Endothelial cell of umbilical vein (primary cell): ENCODE data around the gene GTF3C6. TPM values are rescaled to one million over a fixed set of nuclear protein-coding genes. Genes with fewer than 3 reads are reported as not detected.

Experiments
- BruUV-seq: library from RNA; stranded (reverse); fragments of 400-500 nt; replicated peaks from 2 replicates; lab custom pipeline; 2021; lab: Mats Ljungman, UMichigan
- CTCF ChIA-PET: fragments of 300-600, 350-600 bp; sonication (Branson Sonifier 250); formaldehyde crosslinking; loops from one replicate; lab custom pipeline; 2021; ENCODE audit warnings: antibody characterized with exemption, inconsistent platforms; lab: Charles Lee
- POLR2A ChIA-PET: fragments of 300-600, 350-600 bp; sonication (Branson Sonifier 250); formaldehyde crosslinking; loops from one replicate; lab custom pipeline; 2021; ENCODE audit warnings: antibody characterized with exemption, inconsistent platforms; lab: Charles Lee
- DNase-seq: peaks from one replicate; pipeline ENCODE4 v3.0.0-alpha.2; 2011; ENCODE audit warnings: low read depth, low spot score
- FAIRE-seq: peaks from 2 replicates; lab custom pipeline; 2011; peaks lifted over from hg19 to GRCh38; lab: Jason Lieb, UNC
- H2AFZ ChIP-seq: 2 replicates; pipeline ENCODE4 v1.6.0; 2012; ENCODE audit warnings: low read depth, low read length, control low read depth, inconsistent platforms
- H3K27ac ChIP-seq: 2 replicates; pipeline ENCODE4 v1.5.1; 2011; ENCODE audit warnings: low read depth, mild to moderate bottlenecking, control low read depth, low read length, moderate library complexity; ENCODE audit not compliant: insufficient read depth
- H3K27me3 ChIP-seq, 2 experiments: 2 replicates each; pipeline versions ENCODE4 v1.6.0 to v1.6.1; 2011; ENCODE audit warnings: low read length in 2 of 2, mixed read lengths in 1 of 2; ENCODE audit not compliant: control insufficient read depth in 2 of 2, insufficient read depth in 2 of 2
- H3K36me3 ChIP-seq, 2 experiments: 2 replicates in 1 of 2; 3 replicates in 1 of 2; pipeline ENCODE4 v1.5.1; 2011; ENCODE audit warnings: low read length in 2 of 2, mild to moderate bottlenecking in 1 of 2, moderate library complexity in 1 of 2; ENCODE audit not compliant: control insufficient read depth in 2 of 2, insufficient read depth in 2 of 2; ENCODE audit errors: extremely low read depth in 1 of 2
- H3K4me1 ChIP-seq: 3 replicates; pipeline ENCODE4 v1.5.1; 2011; ENCODE audit warnings: mild to moderate bottlenecking, low read length; ENCODE audit not compliant: control insufficient read depth, insufficient read depth; ENCODE audit errors: extremely low read depth
- H3K4me2 ChIP-seq: 2 replicates; pipeline ENCODE4 v1.6.1; 2011; ENCODE audit warnings: low read length, control low read depth, mixed read lengths; ENCODE audit not compliant: insufficient read depth
- H3K4me3 ChIP-seq, 3 experiments: fragments of 200-600 bp in 1 of 3; sonication (generic), shearing (Covaris generic) in 1 of 3; replicated peaks in 1 of 3; 2 replicates each; pipeline ENCODE4 v1.5.1; 2011 to 2016; ENCODE audit warnings: control low read depth in 3 of 3, low read length in 3 of 3, mild to moderate bottlenecking in 2 of 3, inconsistent platforms in 1 of 3, low read depth in 1 of 3, moderate library complexity in 1 of 3; ENCODE audit not compliant: insufficient read depth in 1 of 3
- H3K79me2 ChIP-seq: 2 replicates; pipeline ENCODE4 v1.6.0; 2012; ENCODE audit warnings: low read length, inconsistent platforms; ENCODE audit not compliant: control insufficient read depth, insufficient read depth
- H3K9ac ChIP-seq: replicated peaks from 2 replicates; pipeline ENCODE3; 2011; ENCODE audit warnings: low read length, control low read depth; ENCODE audit not compliant: insufficient read depth; ENCODE audit errors: extremely low read depth
- H3K9me1 ChIP-seq: replicated peaks from 3 replicates; pipeline ENCODE4 v1.6.0; 2011; ENCODE audit warnings: mild to moderate bottlenecking, low read length; ENCODE audit not compliant: control insufficient read depth, insufficient read depth; ENCODE audit errors: extremely low read depth
- H3K9me3 ChIP-seq: replicated peaks from 2 replicates; pipeline ENCODE4 v1.5.1; 2012; ENCODE audit warnings: low read length, inconsistent platforms; ENCODE audit not compliant: control insufficient read depth, insufficient read depth
- H4K20me1 ChIP-seq: replicated peaks from 2 replicates; pipeline ENCODE3; 2011; ENCODE audit warnings: mild to moderate bottlenecking, low read length; ENCODE audit not compliant: control insufficient read depth, insufficient read depth; ENCODE audit errors: extremely low read depth
- EZH2 ChIP-seq: IDR thresholded peaks from 2 replicates; pipeline ENCODE4 v1.6.1; 2012; ENCODE audit warnings: borderline replicate concordance, low read depth, mild to moderate bottlenecking, moderate library complexity, low read length, inconsistent platforms; ENCODE audit not compliant: severe bottlenecking
- FOS ChIP-seq: IDR thresholded peaks from 2 replicates; pipeline ENCODE4 v1.6.1; 2011; ENCODE audit warnings: mild to moderate bottlenecking, low read length, moderate library complexity, borderline replicate concordance; ENCODE audit not compliant: insufficient read depth
- GATA2 ChIP-seq: IDR thresholded peaks from 2 replicates; pipeline ENCODE4 v1.7.0; 2011; ENCODE audit warnings: low read depth, mild to moderate bottlenecking, moderate library complexity, mixed read lengths, low read length; ENCODE audit not compliant: insufficient read length, insufficient read depth
- JUN ChIP-seq: IDR thresholded peaks from 2 replicates; pipeline ENCODE4 v1.6.1; 2011; ENCODE audit warnings: borderline replicate concordance, low read depth; ENCODE audit not compliant: insufficient read length, insufficient read depth
- MYC ChIP-seq: IDR thresholded peaks from one replicate; pipeline ENCODE4 v1.6.1; 2011; ENCODE audit warnings: mild to moderate bottlenecking, low read depth, low read length
- dilution Hi-C: fragments of 300-500 bp; cut with MboI; formaldehyde crosslinking; loops from one replicate; pipeline ENCODE4 v1.15.0; 2019; ENCODE audit warnings: low sequenced_read_pairs; ENCODE audit not compliant: extremely low pct_ligation_motif_present
- intact Hi-C: fragments of 100-400 bp; cut with micrococcal nuclease; formaldehyde crosslinking; loops from one replicate; pipeline ENCODE4 v1.10.0; 2022
- polyA plus RNA-seq, 4 experiments: library from polyadenylated mRNA; depleted of rRNA in 3 of 4; stranded (reverse) in 3 of 4; unstranded in 1 of 4; fragments of >200 nt; gene quantifications; 2 replicates each; pipeline versions ENCODE4 v1.2.1 to v1.2.3, GENCODE V29; 2011 to 2012; ENCODE audit warnings: missing spikeins in 1 of 4
- total RNA-seq: library from RNA; stranded (reverse); gene quantifications from 2 replicates; pipeline ENCODE4 v1.2.3, GENCODE V29; 2021
- TF ChIP-seq, protein P1 (sequence below), 2 donors: IDR thresholded peaks; 1 replicate in 1 of 2; 2 replicates in 1 of 2; pipeline ENCODE4 v1.5.1; 2011; ENCODE audit warnings: low read length in 2 of 2, mild to moderate bottlenecking in 2 of 2, moderate library complexity in 2 of 2, control low read depth in 1 of 2, inconsistent platforms in 1 of 2, low read depth in 1 of 2; ENCODE audit not compliant: insufficient read depth in 1 of 2; ENCODE audit errors: extremely low read depth in 1 of 2
- TF ChIP-seq, protein P2 (sequence below): IDR thresholded peaks from 2 replicates; pipeline ENCODE4 v1.6.1; 2011; ENCODE audit not compliant: insufficient read depth, insufficient read length

Gene GTF3C6
- total and polyA plus RNA-seq, 2 donors (not counting 3 experiments of a cell fraction or from before 2014, with no cell fraction given), result 12.1 to 88.1 TPM

DNA sequence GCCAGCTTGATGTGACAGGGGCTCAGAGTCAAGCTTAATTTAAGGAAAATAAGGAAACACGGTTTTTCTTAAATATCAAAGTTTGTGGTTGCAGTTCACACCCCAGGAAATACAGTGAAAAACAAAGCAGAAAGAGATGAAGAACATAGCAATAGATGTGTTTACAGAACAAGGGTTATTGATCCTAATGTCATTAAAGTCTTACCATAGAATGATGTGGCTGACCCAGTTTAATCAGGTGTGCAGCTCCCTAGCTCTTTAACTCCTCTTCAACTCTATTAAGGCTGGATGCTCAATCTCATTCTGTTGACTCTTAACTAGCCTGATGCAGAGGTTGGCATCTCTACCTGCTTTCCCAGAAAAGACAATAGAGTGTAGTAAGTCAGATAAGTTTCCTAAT is 7.5 kb upstream of the GTF3C6 start:
- H3K27ac ChIP-seq, result no peak overlapping the region
- no peak overlapping the region for H3K4me2 ChIP-seq
- H2AFZ ChIP-seq, result no peak overlapping the region
- no peaks in the 10 kb centered on the region for H3K36me3 ChIP-seq
- H3K9me3 ChIP-seq, result no peaks in the 10 kb centered on the region
- H3K9me1 ChIP-seq, result no peaks in the 10 kb centered on the region
- no peak overlapping the region for H3K4me3 ChIP-seq
- no peak overlapping the region for H3K9ac ChIP-seq
- peaks cover 0 to 3% of the 10 kb centered on the region in 2 experiments for H3K27me3 ChIP-seq
- ChIA-PET POLR2A (interaction anchor here (1.1 kb wide), 1 partner anchor 77 kb away, joined by 3 read pairs; the partner anchor contains the start of gene AMD1), CTCF (interaction anchor here (1.4 to 2.8 kb wide), 3 partner anchors 269 to 433 kb away, joined by 3 to 37 read pairs (median 5); no protein-coding TSS in a partner anchor)
- H4K20me1 ChIP-seq, result no peaks in the 10 kb centered on the region
- H3K4me1 ChIP-seq, result no peaks in the 10 kb centered on the region
- TF ChIP-seq, protein P1, sequence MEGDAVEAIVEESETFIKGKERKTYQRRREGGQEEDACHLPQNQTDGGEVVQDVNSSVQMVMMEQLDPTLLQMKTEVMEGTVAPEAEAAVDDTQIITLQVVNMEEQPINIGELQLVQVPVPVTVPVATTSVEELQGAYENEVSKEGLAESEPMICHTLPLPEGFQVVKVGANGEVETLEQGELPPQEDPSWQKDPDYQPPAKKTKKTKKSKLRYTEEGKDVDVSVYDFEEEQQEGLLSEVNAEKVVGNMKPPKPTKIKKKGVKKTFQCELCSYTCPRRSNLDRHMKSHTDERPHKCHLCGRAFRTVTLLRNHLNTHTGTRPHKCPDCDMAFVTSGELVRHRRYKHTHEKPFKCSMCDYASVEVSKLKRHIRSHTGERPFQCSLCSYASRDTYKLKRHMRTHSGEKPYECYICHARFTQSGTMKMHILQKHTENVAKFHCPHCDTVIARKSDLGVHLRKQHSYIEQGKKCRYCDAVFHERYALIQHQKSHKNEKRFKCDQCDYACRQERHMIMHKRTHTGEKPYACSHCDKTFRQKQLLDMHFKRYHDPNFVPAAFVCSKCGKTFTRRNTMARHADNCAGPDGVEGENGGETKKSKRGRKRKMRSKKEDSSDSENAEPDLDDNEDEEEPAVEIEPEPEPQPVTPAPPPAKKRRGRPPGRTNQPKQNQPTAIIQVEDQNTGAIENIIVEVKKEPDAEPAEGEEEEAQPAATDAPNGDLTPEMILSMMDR (IDR thresholded peaks at IDR 0.05; ENCODE audit: extremely low read depth in 1 of 2, insufficient read depth in 1 of 2, low read depth in 1 of 2, low read length in 2 of 2), result no peak
- TF ChIP-seq GATA2 (no peak), EZH2 (no peak), JUN (no peak), FOS (no peak), MYC (no peak)
- TF ChIP-seq, protein P2, sequence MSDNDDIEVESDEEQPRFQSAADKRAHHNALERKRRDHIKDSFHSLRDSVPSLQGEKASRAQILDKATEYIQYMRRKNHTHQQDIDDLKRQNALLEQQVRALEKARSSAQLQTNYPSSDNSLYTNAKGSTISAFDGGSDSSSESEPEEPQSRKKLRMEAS, result no peak
- dilution Hi-C loops, result no loop called here
- no peaks in the 10 kb centered on the region for H3K79me2 ChIP-seq
- intact Hi-C loops, result loop anchor here (10.0 kb wide), 1 partner anchor 1856 kb away; the partner anchor contains the start of genes CEP57L1 and SESN1
- DNase-seq (no peak), FAIRE-seq (no peak)
- BruUV-seq, result no TSS peak
